Peyer's patch (tissue), 4 donors: Measurements from ENCODE around the gene FOXI1. TPM values are rescaled to one million over a fixed set of nuclear protein-coding genes. Genes with fewer than 3 reads are reported as not detected.

ENCODE experiments used
- DNase-seq, 3 donors: peaks; one replicate each; pipeline ENCODE4 v3.0.0-alpha.2; 2017 to 2019
- H3K27ac ChIP-seq, 4 donors: fragments of 200-600 bp; sonication (generic); one replicate each; pipeline ENCODE4 v1.5.1; 2016 to 2019
- H3K27me3 ChIP-seq, 2 donors: fragments of 200-600 bp; sonication (generic); one replicate each; pipeline ENCODE4 v1.5.1; 2019
- H3K36me3 ChIP-seq, 3 donors: fragments of 200-600 bp; sonication (generic); one replicate each; pipeline ENCODE4 v1.5.1; 2016 to 2019
- H3K4me1 ChIP-seq, 4 donors: fragments of 200-600 bp; sonication (generic); one replicate each; pipeline ENCODE4 v1.5.1; 2016 to 2019
- H3K4me3 ChIP-seq, 4 donors: fragments of 200-600 bp; sonication (generic); 1 replicate in 3 of 4; 2 replicates in 1 of 4; pipeline ENCODE4 v1.5.1; 2016 to 2019; ENCODE audit warnings: mild to moderate bottlenecking in 1 of 4
- H3K9me3 ChIP-seq, 4 donors: fragments of 200-600 bp; sonication (generic); one replicate each; pipeline ENCODE4 v1.5.1; 2016 to 2019; ENCODE audit warnings: mild to moderate bottlenecking in 1 of 4
- CTCF ChIP-seq, 6 experiments: fragments of 450-650 bp in 4 of 6; fragments of 200-600 bp in 2 of 6; sonication (generic) in 1 of 6; IDR thresholded peaks; one replicate each; pipeline ENCODE4 v1.5.1; 2017 to 2019; ENCODE audit warnings: antibody characterized with exemption in 6 of 6, mild to moderate bottlenecking in 3 of 6, moderate library complexity in 1 of 6
- POLR2A ChIP-seq, 2 donors: fragments of 450-650 bp; IDR thresholded peaks; one replicate each; pipeline ENCODE4 v1.5.1; 2017; ENCODE audit warnings: antibody characterized with exemption in 2 of 2, mild to moderate bottlenecking in 2 of 2, moderate library complexity in 2 of 2
- total RNA-seq, 4 donors: library from RNA; depleted of rRNA; stranded (reverse); fragments of >200 nt; gene quantifications; one replicate each; pipeline ENCODE4 v1.1.0, GENCODE V29; 2016

The FOXI1 gene
- total RNA-seq, 4 donors from 2014 or later, result not detected

- Histone ChIP-seq H3K4me3 (no peak overlapping the region), H3K4me1 (no peaks in the 10 kb centered on the region), H3K36me3 (no peaks in the 10 kb centered on the region), H3K27me3 (no peaks in the 10 kb centered on the region), H3K9me3 (no peaks in the 10 kb centered on the region), H3K27ac (no peak overlapping the region)
- no peak for DNase-seq
- TF ChIP-seq CTCF (IDR thresholded peaks at IDR 0.05), result no peak
- no peak for TF ChIP-seq POLR2A (IDR thresholded peaks at IDR 0.05)
Measured at GRCh38 chr5:170154297-170154696, 48.6 kb downstream of the FOXI1 start.

- H3K9me3 ChIP-seq, result no peaks in the 10 kb centered on the region
- no peaks in the 10 kb centered on the region for H3K27me3 ChIP-seq
- no peak overlapping the region for H3K4me3 ChIP-seq
- H3K36me3 ChIP-seq, result no peaks in the 10 kb centered on the region
- TF ChIP-seq CTCF (IDR thresholded peaks at IDR 0.05) (no peak), POLR2A (IDR thresholded peaks at IDR 0.05) (no peak)
- no peak for DNase-seq
- no peaks in the 10 kb centered on the region for H3K4me1 ChIP-seq
- no peak overlapping the region for H3K27ac ChIP-seq
Measured at GRCh38 chr5:170154744-170155143, 49.0 kb downstream of the FOXI1 start.

GRCh38 chr5:170155771-170156170 lies 50.1 kb downstream of the FOXI1 start:
- no peaks in the 10 kb centered on the region for H3K4me1 ChIP-seq
- H3K9me3 ChIP-seq, result no peaks in the 10 kb centered on the region
- no peak overlapping the region for H3K4me3 ChIP-seq
- H3K27me3 ChIP-seq, result no peaks in the 10 kb centered on the region
- TF ChIP-seq CTCF (IDR thresholded peaks at IDR 0.05), result no peak
- no peak for TF ChIP-seq POLR2A (IDR thresholded peaks at IDR 0.05)
- no peak for DNase-seq
- H3K27ac ChIP-seq, result no peak overlapping the region
- no peaks in the 10 kb centered on the region for H3K36me3 ChIP-seq

DNA sequence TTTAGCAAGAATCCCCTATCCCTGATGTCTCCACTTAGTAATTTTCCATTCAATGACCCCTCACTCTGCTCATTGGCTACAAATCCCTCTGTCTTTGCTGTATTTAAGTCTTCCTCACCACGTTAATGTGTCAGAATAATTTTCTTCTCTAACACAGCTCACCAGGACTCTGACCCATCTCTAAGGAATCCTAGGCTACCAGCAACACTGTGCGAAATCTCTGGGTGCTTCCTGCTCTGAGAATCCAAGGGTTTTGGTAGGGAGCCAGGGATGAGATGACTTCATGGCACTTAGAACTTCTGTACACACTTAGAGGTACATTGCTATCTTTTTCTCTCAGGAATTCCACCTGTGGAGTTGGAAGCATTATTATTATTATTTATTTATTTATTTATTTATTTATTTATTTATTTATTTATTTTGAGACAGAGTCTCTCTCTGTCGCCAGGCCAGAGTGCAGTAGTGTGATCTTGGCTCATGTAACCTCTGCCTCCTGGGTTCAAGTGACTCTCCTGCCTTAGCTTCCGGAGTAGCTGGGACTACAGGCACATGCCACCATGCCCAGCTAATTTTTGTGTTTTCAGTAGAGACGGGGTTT lies 53.5 kb downstream of the FOXI1 start:
- no peaks in the 10 kb centered on the region for H3K4me1 ChIP-seq
- no peak for DNase-seq
- no peak overlapping the region for H3K4me3 ChIP-seq
- H3K9me3 ChIP-seq, result no peaks in the 10 kb centered on the region
- TF ChIP-seq POLR2A (IDR thresholded peaks at IDR 0.05) (no peak), CTCF (IDR thresholded peaks at IDR 0.05) (no peak)
- no peak overlapping the region for H3K27ac ChIP-seq
- H3K27me3 ChIP-seq, result no peaks in the 10 kb centered on the region
- no peaks in the 10 kb centered on the region for H3K36me3 ChIP-seq

Other genes with a start within 250 kb of the FOXI1 start
- gene INSYN2B, start 125.4 kb upstream of the FOXI1 start, total RNA-seq, result 1 to 10 TPM in 1 of 4 donors, not detected in 3; 2.5 TPM
- not detected for gene C5orf58, start 127.1 kb downstream of the FOXI1 start, total RNA-seq
- gene LCP2, start 191.9 kb downstream of the FOXI1 start, total RNA-seq, result 100 to 1,000 TPM in 1 of 4 donors, 10 to 100 TPM in 3; 27.1 to 139 (median 33.9) TPM